Smooth muscle cell (in vitro differentiated cells): Measurements from ENCODE around the gene NPAS2. TPM values are rescaled to one million over a fixed set of nuclear protein-coding genes. Genes with fewer than 3 reads are reported as not detected.
A peak's percentile ranks its signal among the peaks of the same experiment; 100 is the strongest.

Source experiments
- DNase-seq: peaks from one replicate; lab custom pipeline; 2025; ENCODE audit not compliant: unreplicated experiment; lab: John Stamatoyannopoulos, UW
- H2AFZ ChIP-seq: fragments of 200-600 bp; sonication (generic); 2 replicates; pipeline ENCODE4 v1.6.0; 2016; ENCODE audit warnings: antibody characterized with exemption, low read depth, mild to moderate bottlenecking
- H3F3A ChIP-seq: fragments of 200-600 bp; sonication (generic); 2 replicates; pipeline ENCODE4 v1.6.0; 2017; ENCODE audit warnings: antibody characterized with exemption, low read depth
- H3K27ac ChIP-seq: fragments of 200-600 bp; sonication (generic); 2 replicates; pipeline ENCODE4 v1.5.1; 2016; ENCODE audit warnings: low read depth, mild to moderate bottlenecking
- H3K27me3 ChIP-seq: fragments of 200-600 bp; sonication (generic); 2 replicates; pipeline ENCODE4 v1.6.1; 2016; ENCODE audit warnings: low read depth, mild to moderate bottlenecking
- H3K36me3 ChIP-seq: fragments of 200-600 bp; sonication (generic); 2 replicates; pipeline ENCODE4 v1.5.1; 2016; ENCODE audit warnings: low read depth
- H3K4me1 ChIP-seq: fragments of 200-600 bp; sonication (generic); 2 replicates; pipeline ENCODE4 v1.5.1; 2016; ENCODE audit warnings: low read depth
- H3K4me2 ChIP-seq: fragments of 200-600 bp; sonication (generic); 2 replicates; pipeline ENCODE4 v1.6.0; 2016; ENCODE audit warnings: mild to moderate bottlenecking
- H3K4me3 ChIP-seq: fragments of 200-600 bp; sonication (generic); 2 replicates; pipeline ENCODE4 v1.5.1; 2016; ENCODE audit warnings: mild to moderate bottlenecking
- H3K79me2 ChIP-seq: fragments of 200-600 bp; sonication (generic); 2 replicates; pipeline ENCODE4 v1.6.0; 2016; ENCODE audit warnings: low read depth, mild to moderate bottlenecking
- H3K9ac ChIP-seq: fragments of 200-600 bp; sonication (generic); 2 replicates; pipeline ENCODE4 v1.6.0; 2016; ENCODE audit warnings: low read depth
- H3K9me3 ChIP-seq: fragments of 200-600 bp; sonication (generic); replicated peaks from 2 replicates; pipeline ENCODE4 v1.5.1; 2016; ENCODE audit warnings: low read depth
- H4K20me1 ChIP-seq: fragments of 200-600 bp; sonication (generic); 2 replicates; pipeline ENCODE4 v1.6.0; 2016; ENCODE audit warnings: low read depth
- WGBS: methylation state at CpG from one replicate; pipeline ENCODE4 v1.1.7; 2016; ENCODE audit warnings: low lambda C conversion rate; 5-methylcytosine and 5-hydroxymethylcytosine counted together
- polyA plus RNA-seq: library from polyadenylated mRNA; unstranded; fragments of >200 nt; fragmentation: Nextera tagmentation; extraction: Ambion mirVana; gene quantifications from 2 replicates; pipeline ENCODE4 v1.2.1, GENCODE V29; 2016
- total RNA-seq: library from RNA; depleted of rRNA; stranded (reverse); fragments of >200 nt; gene quantifications from 2 replicates; pipeline ENCODE4 v1.2.3, GENCODE V29; 2014
- TF ChIP-seq, protein P1 (sequence below): fragments of 200-600 bp; sonication (generic); IDR thresholded peaks from 2 replicates; pipeline ENCODE4 v1.5.1; 2017; ENCODE audit warnings: borderline replicate concordance, mild to moderate bottlenecking, antibody characterized with exemption; ENCODE audit not compliant: insufficient read depth, poor library complexity, severe bottlenecking

The NPAS2 gene
- total and polyA plus RNA-seq, 2 experiments from 2014 or later = 20.2 to 20.7 TPM

DNA sequence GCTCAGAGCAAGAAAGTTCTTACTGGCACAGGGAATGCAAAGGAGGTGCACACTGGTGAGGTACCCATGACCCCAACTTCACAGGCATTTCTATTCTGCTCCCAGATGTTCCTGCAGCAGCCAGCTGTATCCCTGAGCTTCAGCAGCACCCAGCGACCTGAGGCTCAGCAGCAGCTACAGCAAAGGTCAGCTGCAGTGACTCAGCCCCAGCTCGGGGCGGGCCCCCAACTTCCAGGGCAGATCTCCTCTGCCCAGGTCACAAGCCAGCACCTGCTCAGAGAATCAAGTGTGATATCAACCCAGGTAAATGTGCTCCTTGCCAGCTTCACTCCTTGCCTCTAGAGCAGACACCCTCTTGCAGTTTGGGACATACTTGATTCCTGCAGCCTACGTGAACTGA lies 168.0 kb downstream of the NPAS2 start:
- Histone ChIP-seq H3F3A (peaks cover 5% of the 10 kb centered on the region), H3K9me3 (no peaks in the 10 kb centered on the region), H3K27me3 (no peaks in the 10 kb centered on the region), H3K36me3 (no peaks in the 10 kb centered on the region), H3K4me2 (no peak overlapping the region), H3K4me3 (no peak overlapping the region), H2AFZ (no peak overlapping the region), H3K27ac (no peak overlapping the region), H3K79me2 (no peaks in the 10 kb centered on the region), H3K9ac (no peak overlapping the region), H4K20me1 (peaks cover 4% of the 10 kb centered on the region), H3K4me1 (no peaks in the 10 kb centered on the region)
- WGBS = 93% methylated on average over 4 of the region's 4 CpGs
- no peak for DNase-seq
- TF ChIP-seq, protein P1, sequence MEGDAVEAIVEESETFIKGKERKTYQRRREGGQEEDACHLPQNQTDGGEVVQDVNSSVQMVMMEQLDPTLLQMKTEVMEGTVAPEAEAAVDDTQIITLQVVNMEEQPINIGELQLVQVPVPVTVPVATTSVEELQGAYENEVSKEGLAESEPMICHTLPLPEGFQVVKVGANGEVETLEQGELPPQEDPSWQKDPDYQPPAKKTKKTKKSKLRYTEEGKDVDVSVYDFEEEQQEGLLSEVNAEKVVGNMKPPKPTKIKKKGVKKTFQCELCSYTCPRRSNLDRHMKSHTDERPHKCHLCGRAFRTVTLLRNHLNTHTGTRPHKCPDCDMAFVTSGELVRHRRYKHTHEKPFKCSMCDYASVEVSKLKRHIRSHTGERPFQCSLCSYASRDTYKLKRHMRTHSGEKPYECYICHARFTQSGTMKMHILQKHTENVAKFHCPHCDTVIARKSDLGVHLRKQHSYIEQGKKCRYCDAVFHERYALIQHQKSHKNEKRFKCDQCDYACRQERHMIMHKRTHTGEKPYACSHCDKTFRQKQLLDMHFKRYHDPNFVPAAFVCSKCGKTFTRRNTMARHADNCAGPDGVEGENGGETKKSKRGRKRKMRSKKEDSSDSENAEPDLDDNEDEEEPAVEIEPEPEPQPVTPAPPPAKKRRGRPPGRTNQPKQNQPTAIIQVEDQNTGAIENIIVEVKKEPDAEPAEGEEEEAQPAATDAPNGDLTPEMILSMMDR = no peak

DNA sequence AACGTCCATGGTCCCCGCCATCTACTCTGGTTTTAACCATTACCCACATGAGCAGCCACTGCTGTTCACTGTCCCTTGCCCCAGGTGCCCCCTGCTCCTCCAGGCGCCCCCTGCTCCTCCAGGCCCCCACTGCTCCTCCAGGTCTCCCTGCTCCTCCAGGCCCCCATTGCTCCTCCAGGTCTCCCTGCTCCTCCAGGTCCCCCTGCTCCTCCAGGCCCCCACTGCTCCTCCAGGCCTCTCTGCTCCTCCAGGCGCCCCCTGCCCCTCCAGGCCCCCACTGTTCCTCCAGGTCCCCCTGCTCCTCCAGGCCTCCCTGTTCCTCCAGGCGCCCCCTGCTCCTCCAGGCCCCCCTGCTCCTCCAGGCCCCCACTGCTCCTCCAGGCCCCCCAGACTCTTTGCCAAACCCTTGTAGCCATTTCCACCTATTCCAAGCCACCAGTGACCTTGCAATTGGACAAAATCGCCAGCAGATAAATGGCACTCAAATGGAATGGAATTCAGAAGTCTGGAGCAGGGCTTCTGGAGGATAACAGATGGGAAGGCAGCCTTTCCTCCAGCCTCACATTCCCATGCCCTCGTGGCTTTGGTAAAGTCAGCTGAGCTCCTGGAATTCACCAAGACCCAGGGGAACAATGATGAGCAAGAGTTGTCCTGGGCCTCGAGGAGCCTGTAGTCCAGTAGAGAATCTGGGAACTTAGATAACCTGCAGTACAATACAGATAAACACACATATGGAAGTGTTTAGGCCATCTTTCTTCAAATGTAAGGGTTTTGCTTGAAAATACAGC lies 168.9 kb downstream of the NPAS2 start:
- H3K27ac ChIP-seq = peak overlapping the region; percentile 19
- no peak overlapping the region for H3K4me2 ChIP-seq
- H3K36me3 ChIP-seq = no peaks in the 10 kb centered on the region
- H3K4me1 ChIP-seq = no peaks in the 10 kb centered on the region
- H3K79me2 ChIP-seq = no peaks in the 10 kb centered on the region
- no peak overlapping the region for H3K9ac ChIP-seq
- peaks cover 5% of the 10 kb centered on the region for H3F3A ChIP-seq
- H4K20me1 ChIP-seq = peaks cover 4% of the 10 kb centered on the region
- H3K4me3 ChIP-seq = no peak overlapping the region
- no peak for DNase-seq
- 76% methylated on average over 5 of the region's 8 CpGs for WGBS
- no peak overlapping the region for H2AFZ ChIP-seq
- no peaks in the 10 kb centered on the region for H3K9me3 ChIP-seq
- no peaks in the 10 kb centered on the region for H3K27me3 ChIP-seq
- TF ChIP-seq, protein P1 = no peak

DNA sequence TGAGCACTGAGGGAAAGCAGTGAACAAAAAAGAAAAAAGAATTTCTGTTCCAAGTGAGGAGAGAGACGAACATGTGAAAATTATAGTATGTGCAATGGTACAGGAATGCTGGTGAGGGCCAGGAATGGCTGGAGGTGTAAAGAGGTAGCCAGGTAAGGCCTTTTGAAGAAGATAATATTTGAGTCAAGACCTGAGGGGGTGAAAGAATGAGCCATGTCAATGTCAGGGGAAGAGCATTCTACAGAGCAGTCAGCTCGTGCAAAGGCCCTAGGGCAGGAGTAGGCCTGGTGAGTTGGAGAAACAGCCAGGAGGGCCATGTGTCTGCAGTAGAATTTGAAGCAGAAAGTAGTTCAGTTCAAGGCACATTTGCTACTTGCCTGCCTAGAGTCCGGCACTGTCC lies 169.7 kb downstream of the NPAS2 start:
- no peaks in the 10 kb centered on the region for H3K27me3 ChIP-seq
- 82% methylated on average over 3 of the region's 3 CpGs for WGBS
- no peak overlapping the region for H2AFZ ChIP-seq
- no peak overlapping the region for H3K9ac ChIP-seq
- TF ChIP-seq, protein P1 = no peak
- no peaks in the 10 kb centered on the region for H3K9me3 ChIP-seq
- no peaks in the 10 kb centered on the region for H3K36me3 ChIP-seq
- no peaks in the 10 kb centered on the region for H3F3A ChIP-seq
- H3K4me1 ChIP-seq = no peaks in the 10 kb centered on the region
- H3K4me3 ChIP-seq = no peak overlapping the region
- no peak overlapping the region for H3K27ac ChIP-seq
- H3K4me2 ChIP-seq = no peak overlapping the region
- H3K79me2 ChIP-seq = no peaks in the 10 kb centered on the region
- peaks cover 4% of the 10 kb centered on the region for H4K20me1 ChIP-seq
- no peak for DNase-seq

DNA sequence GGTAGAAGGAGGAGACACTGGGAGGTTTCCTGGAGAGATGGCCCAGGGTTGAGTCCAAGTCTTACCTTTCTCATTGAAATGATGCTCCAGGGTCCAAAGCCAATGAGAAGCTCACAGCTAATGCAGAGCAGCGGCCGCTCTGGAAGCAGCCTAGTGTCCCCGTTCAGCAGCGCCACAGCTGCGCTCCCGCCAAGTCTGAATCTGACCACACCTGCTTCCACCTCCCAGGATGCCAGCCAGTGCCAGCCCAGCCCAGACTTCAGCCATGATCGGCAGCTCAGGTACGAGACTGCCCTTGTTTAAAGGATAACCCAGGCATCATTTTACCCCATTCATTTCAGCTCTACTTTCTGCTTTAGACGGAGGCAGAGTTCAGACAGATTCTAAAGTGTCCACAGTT lies 170.2 kb downstream of the NPAS2 start:
- no peak for DNase-seq
- no peak overlapping the region for H3K4me2 ChIP-seq
- H3K4me3 ChIP-seq = no peak overlapping the region
- no peak overlapping the region for H3K9ac ChIP-seq
- WGBS = 95% methylated on average over 9 of the region's 9 CpGs
- H3K36me3 ChIP-seq = no peaks in the 10 kb centered on the region
- no peak overlapping the region for H3K27ac ChIP-seq
- H3K4me1 ChIP-seq = no peaks in the 10 kb centered on the region
- no peaks in the 10 kb centered on the region for H3K79me2 ChIP-seq
- no peaks in the 10 kb centered on the region for H3K9me3 ChIP-seq
- H3F3A ChIP-seq = no peaks in the 10 kb centered on the region
- H3K27me3 ChIP-seq = no peaks in the 10 kb centered on the region
- H2AFZ ChIP-seq = no peak overlapping the region
- H4K20me1 ChIP-seq = peaks cover 2% of the 10 kb centered on the region
- TF ChIP-seq, protein P1 = no peak
